Thymus (tissue), 11 donors: Measurements from ENCODE around the gene ZNF750. TPM values are rescaled to one million over a fixed set of nuclear protein-coding genes. Genes with fewer than 3 reads are reported as not detected.

Experiments
- DNase-seq, 9 donors: peaks; one replicate each; pipeline ENCODE4 v3.0.0-alpha.2; 2013; ENCODE audit warnings: low spot score in 9 of 9, low read depth in 6 of 9, missing footprints in 1 of 9
- H3K27ac ChIP-seq, 2 donors: one replicate each; pipeline ENCODE4 v1.5.1; 2013; ENCODE audit warnings: control low read depth in 1 of 2, low read depth in 1 of 2, low read length in 1 of 2, mild to moderate bottlenecking in 1 of 2, moderate library complexity in 1 of 2
- H3K27me3 ChIP-seq, 2 donors: one replicate each; pipeline ENCODE4 v1.5.1; 2013; ENCODE audit warnings: low read length in 1 of 2; ENCODE audit not compliant: control insufficient read depth in 2 of 2, insufficient read depth in 1 of 2
- H3K36me3 ChIP-seq, 2 donors: one replicate each; pipeline ENCODE4 v1.5.1; 2013; ENCODE audit warnings: low read length in 1 of 2, mild to moderate bottlenecking in 1 of 2, moderate library complexity in 1 of 2; ENCODE audit not compliant: control insufficient read depth in 2 of 2, insufficient read depth in 2 of 2
- H3K4me1 ChIP-seq, 2 donors: one replicate each; pipeline ENCODE4 v1.5.1; 2013; ENCODE audit warnings: low read length in 2 of 2; ENCODE audit not compliant: control insufficient read depth in 2 of 2, insufficient read depth in 2 of 2
- H3K4me3 ChIP-seq, 2 donors: one replicate each; pipeline ENCODE4 v1.5.1; 2013; ENCODE audit warnings: low read length in 2 of 2, control low read depth in 1 of 2, mild to moderate bottlenecking in 1 of 2
- H3K9me3 ChIP-seq, 2 donors: one replicate each; pipeline ENCODE4 v1.5.1; 2013; ENCODE audit warnings: low read length in 1 of 2, mild to moderate bottlenecking in 1 of 2; ENCODE audit not compliant: control insufficient read depth in 2 of 2, insufficient read depth in 1 of 2
- WGBS: extraction: QIAGEN DNeasy Blood & Tissue Kit; methylation state at CpG from one replicate; pipeline ENCODE4 v1.1.7; 2013; 5-methylcytosine and 5-hydroxymethylcytosine counted together
- polyA plus RNA-seq: library from polyadenylated mRNA; stranded (reverse); fragments of 200-250 nt; gene quantifications from one replicate; pipeline ENCODE4 v1.2.3, GENCODE V29; 2013
- total RNA-seq: library from RNA; stranded (reverse); fragments of 120-200 nt; gene quantifications from one replicate; pipeline ENCODE4 v1.2.4, GENCODE V29; 2013
- donor health status: healthy.

The ZNF750 gene
- total and polyA plus RNA-seq, 2 donors: 3.9 to 4.1 TPM

GRCh38 chr17:82862737-82863382, 23.0 kb upstream of the ZNF750 start:
- H3K4me1 ChIP-seq: peaks cover 56 to 92% of the 10 kb centered on the region in 2 donors
- 95% methylated on average over 25 of the region's 25 CpGs for WGBS
- DNase-seq: no peak

GRCh38 chr17:82862191-82862590, 22.4 kb upstream of the ZNF750 start:
- H3K27ac ChIP-seq: no peak overlapping the region
- no peak overlapping the region for H3K4me3 ChIP-seq
- 99% methylated on average over 8 of the region's 8 CpGs for WGBS
- no peak for DNase-seq
- H3K27me3 ChIP-seq: peaks cover 0 to 9% of the 10 kb centered on the region in 2 donors
- H3K36me3 ChIP-seq: peaks cover 2 to 3% of the 10 kb centered on the region in 2 donors
- peaks cover 54 to 86% of the 10 kb centered on the region in 2 donors for H3K4me1 ChIP-seq
- H3K9me3 ChIP-seq: peaks cover 0 to 8% of the 10 kb centered on the region in 2 donors

More at GRCh38 chr17:82862737-82863382, 23.0 kb upstream of the ZNF750 start:
- Histone ChIP-seq H3K27ac (peak overlapping the region in 1 of 2 donors; percentile 93), H3K9me3 (peaks cover 0 to 10% of the 10 kb centered on the region in 2 donors), H3K4me3 (no peak overlapping the region), H3K36me3 (peaks cover 2 to 5% of the 10 kb centered on the region in 2 donors), H3K27me3 (peaks cover 0 to 9% of the 10 kb centered on the region in 2 donors)

GRCh38 chr17:82861393-82861775, 21.6 kb upstream of the ZNF750 start:
- peaks cover 0 to 8% of the 10 kb centered on the region in 2 donors for H3K9me3 ChIP-seq
- DNase-seq: no peak
- H3K36me3 ChIP-seq: peaks cover 2 to 3% of the 10 kb centered on the region in 2 donors
- H3K27me3 ChIP-seq: peaks cover 0 to 7% of the 10 kb centered on the region in 2 donors
- H3K27ac ChIP-seq: no peak overlapping the region
- peaks cover 50 to 78% of the 10 kb centered on the region in 2 donors for H3K4me1 ChIP-seq
- WGBS: 97% methylated on average over 12 of the region's 12 CpGs
- H3K4me3 ChIP-seq: no peak overlapping the region

GRCh38 chr17:82860606-82861392, 21.0 kb upstream of the ZNF750 start:
- H3K4me3 ChIP-seq: peak overlapping the region in 1 of 2 donors; percentile 11
- DNase-seq: no peak

GRCh38 chr17:82859431-82860403, 19.9 kb upstream of the ZNF750 start:
- DNase-seq: peak in 2 of 9 donors; percentile 64 to 84

More at GRCh38 chr17:82860606-82861392, 21.0 kb upstream of the ZNF750 start:
- 89% methylated on average over 42 of the region's 42 CpGs for WGBS
- peaks cover 0 to 5% of the 10 kb centered on the region in 2 donors for H3K27me3 ChIP-seq
- peaks cover 2 to 3% of the 10 kb centered on the region in 2 donors for H3K36me3 ChIP-seq
- H3K27ac ChIP-seq: no peak overlapping the region
- peaks cover 0 to 8% of the 10 kb centered on the region in 2 donors for H3K9me3 ChIP-seq
- peaks cover 44 to 72% of the 10 kb centered on the region in 2 donors for H3K4me1 ChIP-seq

GRCh38 chr17:82858376-82859126, 18.7 kb upstream of the ZNF750 start:
- DNase-seq: no peak
- Histone ChIP-seq H3K4me1 (peaks cover 24 to 49% of the 10 kb centered on the region in 2 donors), H3K27me3 (peaks cover 0 to 5% of the 10 kb centered on the region in 2 donors), H3K36me3 (peaks cover 7 to 9% of the 10 kb centered on the region in 2 donors), H3K9me3 (no peaks in the 10 kb centered on the region), H3K4me3 (no peak overlapping the region), H3K27ac (peak overlapping the region; percentile 5 to 76)
- 89% methylated on average over 28 of the region's 28 CpGs for WGBS

More at GRCh38 chr17:82859431-82860403, 19.9 kb upstream of the ZNF750 start:
- peak overlapping the region; percentile 5 to 11 for H3K4me3 ChIP-seq
- H3K36me3 ChIP-seq: peaks cover 5 to 7% of the 10 kb centered on the region in 2 donors
- H3K27me3 ChIP-seq: peaks cover 0 to 5% of the 10 kb centered on the region in 2 donors
- H3K27ac ChIP-seq: peak overlapping the region; percentile 71 to 76
- peaks cover 0 to under 1% of the 10 kb centered on the region in 2 donors for H3K9me3 ChIP-seq
- H3K4me1 ChIP-seq: peaks cover 33 to 61% of the 10 kb centered on the region in 2 donors
- 36% methylated on average over 23 of the region's 23 CpGs for WGBS

GRCh38 chr17:82856361-82856760, 16.5 kb upstream of the ZNF750 start:
- WGBS: 92% methylated on average over 15 of the region's 15 CpGs
- Histone ChIP-seq H3K36me3 (peaks cover 7 to 8% of the 10 kb centered on the region in 2 donors), H3K9me3 (no peaks in the 10 kb centered on the region), H3K4me3 (no peak overlapping the region), H3K27me3 (no peaks in the 10 kb centered on the region), H3K27ac (no peak overlapping the region), H3K4me1 (peaks cover 13 to 32% of the 10 kb centered on the region in 2 donors)
- DNase-seq: no peak

GRCh38 chr17:82854226-82854625, 14.4 kb upstream of the ZNF750 start:
- H3K4me3 ChIP-seq: no peak overlapping the region

More at GRCh38 chr17:82854226-82854625, 14.4 kb upstream of the ZNF750 start:
- WGBS: 99% methylated on average over 11 of the region's 11 CpGs
- H3K36me3 ChIP-seq: peaks cover 5 to 9% of the 10 kb centered on the region in 2 donors
- DNase-seq: no peak
- no peaks in the 10 kb centered on the region for H3K9me3 ChIP-seq
- H3K27me3 ChIP-seq: no peaks in the 10 kb centered on the region
- H3K4me1 ChIP-seq: peaks cover 2 to 17% of the 10 kb centered on the region in 2 donors
- H3K27ac ChIP-seq: no peak overlapping the region
